HUDEP-2 (cell line): ENCODE data around the gene GABRD.

ENCODE experiments used
- DNase-seq, 76 experiments: peaks; one replicate each; lab custom pipeline; 2025; ENCODE audit not compliant: unreplicated experiment in 76 of 76; lab: John Stamatoyannopoulos, UW

The GABRD gene

DNA sequence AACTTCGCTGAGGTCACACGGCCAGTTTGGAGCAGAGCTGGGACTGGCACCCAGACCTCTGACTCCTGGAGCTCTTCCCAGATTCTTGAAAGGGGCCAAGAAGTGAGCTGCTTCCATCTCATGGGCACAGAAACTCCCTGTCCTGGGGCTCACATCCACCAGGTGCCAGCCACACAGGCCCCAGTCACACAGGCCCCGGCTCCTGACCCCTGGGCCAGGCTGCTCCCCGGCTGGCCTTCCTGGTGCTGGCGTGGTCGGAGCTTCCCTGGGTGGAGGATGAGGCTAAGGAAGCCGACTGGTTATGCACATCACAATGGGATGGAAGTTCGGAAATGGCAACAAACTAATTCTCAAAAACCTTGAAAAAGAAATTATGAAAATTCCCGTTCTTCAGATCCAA, 3.0 kb upstream of the GABRD start:
- DNase-seq, result no peak

- DNase-seq, result no peak
Observed at GRCh38 chr1:2018217-2019171, 651 bp upstream of the GABRD start.

DNA sequence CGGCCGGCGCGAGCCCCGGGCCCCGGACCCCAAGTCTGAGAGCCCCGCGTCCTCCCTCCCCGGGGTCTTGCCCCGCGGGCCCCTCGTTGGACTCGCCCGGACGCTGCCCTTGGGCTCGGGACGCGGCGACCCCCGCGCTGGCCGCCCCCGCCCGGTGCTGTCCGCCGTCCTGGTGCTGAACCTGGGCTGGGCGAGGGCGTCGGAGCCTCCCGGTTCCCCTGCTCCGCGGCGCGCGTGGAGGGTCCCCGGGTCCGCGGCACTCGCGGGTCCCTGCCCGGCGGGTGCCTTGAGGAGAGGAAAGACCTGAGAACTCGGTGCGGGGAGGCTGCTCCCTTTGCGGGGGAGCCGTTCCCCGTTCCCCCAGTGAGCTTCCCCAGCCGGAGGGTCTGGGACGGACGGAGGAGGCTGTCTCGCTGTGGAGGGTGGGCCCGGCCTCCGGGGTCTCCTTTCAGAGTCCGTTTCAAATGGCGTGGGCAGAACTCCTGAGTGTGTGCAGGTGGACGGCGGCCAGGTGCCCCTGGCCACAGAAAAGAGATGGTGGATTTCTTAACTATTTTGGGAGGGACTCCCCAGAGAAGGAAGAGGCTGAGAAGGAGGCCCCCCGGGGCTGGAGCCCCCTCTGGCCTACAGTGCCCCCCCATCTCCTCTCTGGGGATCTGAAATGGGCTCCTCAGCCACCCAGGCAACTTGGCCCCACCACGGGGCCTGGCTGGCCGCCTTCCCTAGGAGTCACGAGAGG, 595 bp downstream of the GABRD start:
- DNase-seq, result no peak

GRCh38 chr1:2020310-2020655, 1.1 kb downstream of the GABRD start:
- no peak for DNase-seq

- no peak for DNase-seq
Observed at GRCh38 chr1:2021550-2021949, 2.4 kb downstream of the GABRD start.

DNA sequence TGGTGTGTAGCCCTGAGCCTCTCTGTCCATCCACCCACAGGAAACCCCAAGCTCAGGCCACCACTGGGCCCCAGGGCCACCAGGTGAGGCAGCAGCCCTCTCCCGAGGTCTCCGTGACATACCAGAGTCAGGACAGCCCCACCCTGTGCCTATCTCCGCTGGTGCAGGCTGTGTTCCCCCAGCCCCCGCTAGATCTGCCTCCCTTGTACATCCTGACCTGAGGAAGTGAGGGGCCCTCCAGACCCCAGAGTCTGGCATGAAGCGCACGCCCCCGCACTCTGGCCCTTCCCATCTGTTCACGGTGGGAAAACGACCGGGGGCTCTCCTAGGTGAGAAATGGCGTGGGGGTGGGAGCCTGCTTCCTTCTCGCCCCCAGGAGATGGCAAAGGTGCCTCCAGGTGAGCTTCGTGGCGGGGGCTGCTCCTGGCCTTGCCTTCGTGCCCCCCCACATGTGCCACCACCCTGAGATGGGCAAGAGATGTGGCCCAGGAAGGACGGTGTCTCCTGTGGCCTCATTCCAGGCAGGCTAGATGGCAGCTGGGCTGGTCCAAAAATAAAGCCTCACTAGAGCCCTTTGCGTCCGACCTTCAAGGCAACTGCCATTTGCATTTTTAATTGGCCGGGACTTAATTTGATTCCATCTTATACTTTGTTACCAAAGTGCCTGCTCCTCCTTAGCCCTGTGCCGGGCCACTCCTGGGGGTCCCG, 3.1 kb downstream of the GABRD start:
- DNase-seq, result no peak

DNA sequence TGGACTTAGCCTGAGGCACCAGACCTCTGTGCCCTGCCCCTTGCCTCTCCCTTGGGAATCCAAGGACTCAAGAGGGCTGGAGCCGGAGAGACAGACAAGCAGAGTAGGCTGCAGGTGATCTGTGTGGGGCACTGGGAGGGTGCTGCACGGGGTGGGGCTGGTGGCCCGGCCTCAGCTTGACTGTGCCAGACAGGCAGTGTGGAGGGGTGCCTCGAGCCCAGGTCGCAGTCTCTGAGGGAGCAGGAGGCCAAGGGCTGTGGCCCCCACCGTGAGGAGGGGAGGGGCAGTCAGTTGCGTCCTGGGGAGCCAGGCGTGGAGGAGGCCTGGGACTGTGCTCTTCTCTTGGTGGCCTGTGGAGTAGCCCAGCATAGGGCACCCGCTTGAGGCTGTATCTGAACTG, 4.0 kb downstream of the GABRD start:
- DNase-seq, result no peak

- no peak for DNase-seq
Observed at GRCh38 chr1:2024451-2024850, 5.3 kb downstream of the GABRD start.

GRCh38 chr1:2024887-2025286, 5.7 kb downstream of the GABRD start:
- DNase-seq, result no peak

DNA sequence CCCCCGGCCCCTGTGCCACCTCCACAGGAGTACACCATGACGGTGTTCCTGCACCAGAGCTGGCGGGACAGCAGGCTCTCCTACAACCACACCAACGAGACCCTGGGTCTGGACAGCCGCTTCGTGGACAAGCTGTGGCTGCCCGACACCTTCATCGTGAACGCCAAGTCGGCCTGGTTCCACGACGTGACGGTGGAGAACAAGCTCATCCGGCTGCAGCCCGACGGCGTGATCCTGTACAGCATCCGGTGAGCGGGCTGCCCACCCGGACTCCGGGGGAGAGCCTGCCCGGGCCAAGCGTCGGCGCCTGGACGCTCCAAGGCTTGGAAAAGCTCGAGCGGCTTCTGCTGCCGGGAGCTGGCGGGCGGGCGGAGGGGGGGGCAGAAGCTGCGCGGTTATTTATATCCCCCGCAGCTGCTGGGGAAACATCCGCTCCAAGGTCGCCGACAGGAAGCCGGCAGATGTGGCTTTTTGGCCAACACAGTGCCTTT, 6.4 kb downstream of the GABRD start:
- DNase-seq, result no peak

GRCh38 chr1:2027961-2028583, 8.9 kb downstream of the GABRD start:
- no peak for DNase-seq

- no peak for DNase-seq
Observed at GRCh38 chr1:2028870-2029560, 9.9 kb downstream of the GABRD start.

DNA sequence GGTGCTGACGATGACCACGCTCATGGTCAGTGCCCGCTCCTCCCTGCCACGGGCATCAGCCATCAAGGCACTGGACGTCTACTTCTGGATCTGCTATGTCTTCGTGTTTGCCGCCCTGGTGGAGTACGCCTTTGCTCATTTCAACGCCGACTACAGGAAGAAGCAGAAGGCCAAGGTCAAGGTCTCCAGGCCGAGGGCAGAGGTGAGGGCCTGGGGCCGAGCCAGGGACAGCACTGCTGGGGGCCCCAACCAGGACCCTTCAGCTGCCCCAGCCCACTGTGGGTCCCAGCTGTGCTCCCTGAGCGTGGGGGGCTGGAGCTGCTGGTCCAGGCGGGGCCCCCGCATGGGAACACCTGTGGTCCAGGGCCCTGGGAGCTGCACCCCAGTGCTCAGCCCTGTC, 10.4 kb downstream of the GABRD start:
- DNase-seq, result no peak

DNA sequence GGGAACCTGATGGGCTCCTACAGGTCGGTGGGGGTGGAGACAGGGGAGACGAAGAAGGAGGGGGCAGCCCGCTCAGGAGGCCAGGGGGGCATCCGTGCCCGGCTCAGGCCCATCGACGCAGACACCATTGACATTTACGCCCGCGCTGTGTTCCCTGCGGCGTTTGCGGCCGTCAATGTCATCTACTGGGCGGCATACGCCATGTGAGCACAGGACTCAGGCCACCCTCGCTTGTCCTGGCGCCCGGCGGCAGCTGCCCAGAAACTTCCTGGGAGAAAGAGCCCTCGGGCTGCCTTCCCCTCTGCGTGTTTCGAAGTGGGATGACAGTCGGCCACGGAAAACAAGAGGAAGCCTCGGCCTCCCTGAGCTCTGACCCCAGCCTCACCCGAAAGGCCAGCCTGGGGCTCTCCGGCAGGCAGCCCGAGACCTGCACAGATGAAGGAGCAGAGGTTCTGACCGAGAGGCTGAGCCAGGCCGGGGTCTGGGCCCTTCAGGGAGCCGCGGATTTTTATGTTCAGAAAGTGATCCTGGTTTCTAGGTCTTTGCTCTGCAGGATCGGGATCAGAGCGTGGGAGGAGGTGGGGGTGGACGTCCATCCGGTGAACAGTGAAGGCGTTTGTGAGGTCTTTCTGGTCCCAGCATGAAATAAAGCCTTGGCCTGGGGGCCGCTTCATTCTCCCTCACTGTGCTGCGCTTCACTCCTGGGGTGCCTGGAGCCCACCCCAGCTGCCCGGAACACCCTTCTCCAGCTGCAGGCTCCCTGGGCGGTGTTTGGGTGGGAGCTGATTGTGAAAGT, 11.1 kb downstream of the GABRD start:
- DNase-seq, result no peak

- DNase-seq, result no peak
Observed at GRCh38 chr1:2031546-2032540, 12.7 kb downstream of the GABRD start.

DNA sequence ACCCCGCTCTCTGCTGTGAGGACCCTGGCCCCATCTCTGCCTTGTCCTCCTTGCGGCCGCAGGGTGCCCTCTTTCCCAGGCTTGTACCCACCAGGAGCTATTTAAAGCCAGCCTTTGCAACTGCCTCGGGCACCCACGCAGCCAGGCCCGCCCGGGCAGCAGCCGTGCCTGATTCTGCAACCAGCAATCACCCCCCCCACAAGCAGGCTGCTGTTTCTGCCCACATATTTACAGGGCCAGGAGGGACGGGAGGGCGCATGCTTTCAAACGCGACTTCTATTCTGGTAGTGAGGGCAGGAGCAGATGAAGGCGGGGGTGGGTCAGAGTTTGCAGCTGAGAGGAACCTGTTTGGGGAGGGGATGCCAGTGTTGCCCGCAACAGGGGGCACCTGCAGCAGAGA, 13.6 kb downstream of the GABRD start:
- no peak for DNase-seq

- no peak for DNase-seq
Observed at GRCh38 chr1:2033165-2033564, 14.0 kb downstream of the GABRD start.

DNA sequence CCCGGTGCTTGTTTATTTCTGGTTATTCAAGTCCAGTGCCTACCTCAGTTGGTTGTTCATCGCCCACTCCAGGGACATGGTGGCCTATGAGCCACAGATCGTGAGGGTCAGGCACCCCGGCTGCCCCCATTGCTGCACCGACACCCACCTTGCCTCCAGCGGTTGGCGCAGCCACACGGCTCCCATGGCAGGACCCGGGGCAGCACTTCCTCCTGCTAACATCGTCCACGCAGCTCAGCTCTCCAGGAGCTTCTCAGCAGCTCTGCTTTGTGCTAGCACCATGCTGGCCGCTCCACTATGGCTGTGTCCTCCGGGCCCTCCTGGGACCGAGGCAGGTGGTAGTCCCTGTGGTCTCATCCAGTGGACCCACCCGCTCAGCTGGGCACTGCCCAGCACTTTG, 17.1 kb downstream of the GABRD start:
- no peak for DNase-seq
